ENCODE measurements around the gene OR2A25.

GRCh38 chr7:144069511-144069910, at the start of gene OR2A25:
- TF ChIP-seq, protein P1, sequence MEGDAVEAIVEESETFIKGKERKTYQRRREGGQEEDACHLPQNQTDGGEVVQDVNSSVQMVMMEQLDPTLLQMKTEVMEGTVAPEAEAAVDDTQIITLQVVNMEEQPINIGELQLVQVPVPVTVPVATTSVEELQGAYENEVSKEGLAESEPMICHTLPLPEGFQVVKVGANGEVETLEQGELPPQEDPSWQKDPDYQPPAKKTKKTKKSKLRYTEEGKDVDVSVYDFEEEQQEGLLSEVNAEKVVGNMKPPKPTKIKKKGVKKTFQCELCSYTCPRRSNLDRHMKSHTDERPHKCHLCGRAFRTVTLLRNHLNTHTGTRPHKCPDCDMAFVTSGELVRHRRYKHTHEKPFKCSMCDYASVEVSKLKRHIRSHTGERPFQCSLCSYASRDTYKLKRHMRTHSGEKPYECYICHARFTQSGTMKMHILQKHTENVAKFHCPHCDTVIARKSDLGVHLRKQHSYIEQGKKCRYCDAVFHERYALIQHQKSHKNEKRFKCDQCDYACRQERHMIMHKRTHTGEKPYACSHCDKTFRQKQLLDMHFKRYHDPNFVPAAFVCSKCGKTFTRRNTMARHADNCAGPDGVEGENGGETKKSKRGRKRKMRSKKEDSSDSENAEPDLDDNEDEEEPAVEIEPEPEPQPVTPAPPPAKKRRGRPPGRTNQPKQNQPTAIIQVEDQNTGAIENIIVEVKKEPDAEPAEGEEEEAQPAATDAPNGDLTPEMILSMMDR (conservative IDR thresholded peaks at IDR 0.05) = no peak
- no peak for TF ChIP-seq ZFX (IDR thresholded peaks at IDR 0.05)
